Measurements from ENCODE around the gene EFNB1.

Gene EFNB1

DNA sequence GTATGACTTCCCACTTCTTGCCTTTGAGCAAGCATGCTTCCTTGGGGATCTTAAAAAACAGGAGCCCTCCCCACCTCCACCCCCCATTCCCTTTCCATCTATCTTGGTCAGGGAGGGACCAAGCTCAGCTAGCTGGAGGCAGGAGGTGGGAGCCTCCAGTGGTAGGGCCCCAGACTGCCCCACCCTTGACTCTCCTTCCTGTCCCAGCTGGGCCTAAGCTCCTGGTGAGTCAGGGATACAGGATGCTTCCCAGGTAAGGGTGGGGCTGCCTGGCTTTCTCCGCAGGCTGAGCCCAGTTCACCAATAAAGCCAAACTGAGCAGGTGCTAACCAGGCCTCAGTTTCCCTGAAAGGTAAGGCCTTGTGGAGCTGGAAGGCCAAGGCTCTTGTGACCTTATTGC is 15.2 kb downstream of the EFNB1 start:
- DNase-seq (ENCODE audit: low spot score) = no peak

- DNase-seq (ENCODE audit: low spot score) = no peak
Measured at GRCh38 chrX:68844581-68844980, 15.8 kb downstream of the EFNB1 start.

DNA sequence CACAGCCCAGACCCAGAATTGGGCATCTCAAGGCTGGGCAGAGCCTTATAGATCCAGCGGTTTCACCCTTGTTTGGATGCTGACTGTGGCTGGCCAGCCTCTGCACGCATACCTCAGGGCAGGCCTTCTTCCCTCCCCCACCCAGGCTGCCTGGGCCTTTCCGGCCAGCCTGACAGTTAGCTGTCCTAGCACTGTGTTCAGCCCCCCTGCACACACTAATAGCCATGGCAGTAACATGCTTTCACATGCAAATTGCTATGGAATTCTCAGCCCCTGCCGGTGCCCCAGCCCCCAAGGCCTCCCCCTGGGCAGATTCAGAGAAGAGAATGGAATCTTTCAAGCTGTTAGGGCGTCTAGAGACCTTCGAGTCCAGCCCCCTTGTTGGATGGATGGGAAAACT is 17.7 kb downstream of the EFNB1 start:
- DNase-seq (ENCODE audit: low spot score) = no peak

DNA sequence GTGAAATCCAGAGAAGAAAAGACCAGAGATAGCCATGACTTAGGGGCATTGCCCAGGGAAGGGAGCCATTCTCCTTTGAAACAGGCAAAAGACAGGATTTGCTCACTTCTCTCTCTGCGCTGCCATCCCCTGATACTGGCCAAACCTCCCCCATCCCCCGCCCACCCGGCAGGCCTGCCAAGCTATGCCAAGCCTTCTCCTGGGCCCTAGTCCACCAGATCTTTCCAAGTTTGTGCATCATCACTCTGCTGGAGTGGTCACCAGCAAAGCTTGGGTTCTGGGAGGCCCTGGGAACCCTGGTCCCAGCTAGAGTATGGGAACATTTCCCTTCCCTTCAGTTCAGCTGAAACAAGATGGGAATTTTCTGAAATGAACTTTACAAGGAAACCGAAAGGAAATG is 18.4 kb downstream of the EFNB1 start:
- DNase-seq (ENCODE audit: low spot score) = no peak

DNA sequence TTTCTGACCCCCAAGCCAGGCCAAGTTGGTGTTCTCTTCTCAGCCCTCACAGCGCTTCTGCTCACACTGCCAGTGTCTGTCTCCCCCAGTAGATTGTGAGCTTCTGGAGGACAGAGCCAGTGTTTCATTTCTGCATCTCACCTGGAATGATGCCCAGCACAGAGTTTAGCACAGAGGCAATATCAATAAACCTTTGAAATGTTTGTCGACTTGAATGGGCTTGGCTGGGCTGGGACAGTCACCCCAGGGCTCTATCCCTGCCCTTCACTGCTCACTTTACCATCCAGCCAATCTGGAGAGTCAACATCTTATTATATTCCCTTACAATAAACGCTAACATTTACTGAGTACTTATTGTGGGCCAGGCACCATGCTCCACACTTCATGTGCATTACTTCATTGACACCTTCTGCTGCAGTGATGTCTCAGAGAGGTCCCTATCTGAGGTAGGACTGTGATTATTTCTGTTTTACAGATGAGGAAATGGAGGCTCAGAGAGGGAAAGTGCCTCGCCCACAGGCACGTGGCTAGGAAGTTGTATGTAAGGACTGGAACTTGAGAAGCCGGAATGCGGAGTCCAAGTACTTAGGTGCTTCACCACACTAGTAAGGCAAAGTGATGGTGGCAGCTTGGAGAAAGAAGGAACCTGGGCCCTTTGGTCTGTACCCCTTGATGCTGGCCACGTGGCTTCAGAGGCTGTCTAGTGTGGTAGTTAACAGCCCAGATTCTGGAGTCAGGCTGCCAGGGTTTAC is 19.5 kb downstream of the EFNB1 start:
- no peak for DNase-seq (ENCODE audit: low spot score)

GRCh38 chrX:68851082-68851481 is 22.3 kb downstream of the EFNB1 start:
- DNase-seq (ENCODE audit: low spot score) = no peak

GRCh38 chrX:68852046-68852445 is 23.2 kb downstream of the EFNB1 start:
- DNase-seq (ENCODE audit: low spot score) = no peak

GRCh38 chrX:68853665-68854251 is 24.9 kb downstream of the EFNB1 start:
- no peak for DNase-seq (ENCODE audit: low spot score)

DNA sequence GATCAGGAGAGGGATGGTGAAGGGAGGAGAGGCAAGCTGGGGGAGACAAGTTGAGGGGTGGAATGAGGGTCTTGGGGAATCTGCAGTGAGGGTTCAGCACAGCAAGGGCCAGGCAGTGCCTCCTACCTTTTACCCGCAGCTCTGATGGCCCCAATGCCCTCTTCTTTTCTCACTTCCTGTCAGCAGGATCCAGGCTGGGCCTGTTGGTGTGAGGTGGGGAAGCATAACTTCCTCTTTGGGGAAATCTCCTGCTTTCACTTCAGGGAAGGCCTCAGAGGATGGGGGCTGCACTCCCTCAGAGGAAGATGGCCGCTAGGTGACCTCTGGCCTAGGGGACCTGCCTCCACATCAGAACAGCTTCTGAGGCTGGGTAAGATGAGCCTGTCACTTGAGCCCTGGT is 36.5 kb downstream of the EFNB1 start:
- no peak for DNase-seq (ENCODE audit: low spot score)

GRCh38 chrX:68865926-68866325 is 37.1 kb downstream of the EFNB1 start:
- DNase-seq (ENCODE audit: low spot score) = no peak

- no peak for DNase-seq (ENCODE audit: low spot score)
Measured at GRCh38 chrX:68867458-68868112, 38.8 kb downstream of the EFNB1 start.

- no peak for DNase-seq (ENCODE audit: low spot score)
Measured at GRCh38 chrX:68868316-68868715, 39.5 kb downstream of the EFNB1 start.

GRCh38 chrX:68868902-68869800 is 40.3 kb downstream of the EFNB1 start:
- DNase-seq (ENCODE audit: low spot score) = no peak

DNA sequence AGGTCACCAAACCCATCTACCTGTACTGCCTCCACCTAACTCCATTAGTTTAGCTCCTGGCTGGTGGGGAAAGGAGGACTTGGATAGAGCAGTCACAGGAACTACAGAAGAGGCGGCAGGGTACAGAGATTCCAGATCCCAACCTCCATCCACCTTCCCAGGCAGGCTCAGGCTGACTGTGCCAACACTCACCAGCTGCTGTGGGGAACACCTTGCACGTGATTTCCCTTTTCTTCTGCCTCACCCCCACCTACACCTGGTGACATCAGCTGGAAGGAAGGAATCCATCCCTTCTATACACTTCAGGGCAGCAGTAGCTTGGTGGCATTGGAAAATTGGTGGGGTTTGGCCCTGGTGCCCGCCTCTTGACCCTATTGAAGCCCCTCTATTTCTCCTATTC is 41.5 kb downstream of the EFNB1 start:
- no peak for DNase-seq (ENCODE audit: low spot score)

DNA sequence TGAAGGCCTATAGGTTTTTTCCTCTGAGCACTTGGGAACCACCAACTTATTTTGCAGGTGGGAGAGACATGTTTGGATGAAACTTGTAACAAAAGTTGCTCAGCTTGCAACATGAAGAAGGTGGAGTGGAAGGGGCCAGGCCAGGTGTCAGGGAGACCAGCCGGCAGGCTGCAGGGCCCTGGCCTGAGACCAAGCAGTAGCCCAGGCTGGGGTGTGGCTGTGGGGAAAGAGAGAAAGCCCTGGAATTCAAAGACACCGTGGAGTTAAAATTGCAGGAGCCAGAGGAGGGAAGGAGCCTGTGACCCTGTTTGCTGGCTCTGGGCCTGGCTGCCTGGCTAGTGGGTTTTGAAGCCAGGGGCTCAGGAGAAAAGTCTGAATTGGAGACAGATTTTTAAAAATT is 43.4 kb downstream of the EFNB1 start:
- DNase-seq (ENCODE audit: low spot score) = no peak

GRCh38 chrX:68874076-68874475 is 45.3 kb downstream of the EFNB1 start:
- no peak for DNase-seq (ENCODE audit: low spot score)

DNA sequence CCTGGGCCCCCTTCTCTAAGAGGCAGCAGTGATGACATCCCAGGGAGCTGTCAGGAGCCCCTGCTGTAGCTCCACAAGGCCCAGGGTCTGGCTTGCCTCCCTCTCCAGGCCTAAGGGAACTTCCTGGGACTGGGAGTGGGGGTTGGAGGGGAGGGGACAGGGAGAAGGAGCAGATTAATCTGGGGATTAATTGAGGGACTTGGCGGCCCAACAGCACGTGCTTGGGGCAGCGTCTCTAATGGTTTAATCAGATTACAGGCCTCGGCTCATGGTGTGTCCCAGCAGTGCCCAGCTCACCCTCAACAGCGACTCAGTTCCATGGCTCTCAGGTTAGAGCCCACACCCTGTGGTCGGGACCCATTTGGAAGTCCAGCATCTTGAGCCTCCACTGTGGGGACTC is 47.9 kb downstream of the EFNB1 start:
- no peak for DNase-seq (ENCODE audit: low spot score)

DNA sequence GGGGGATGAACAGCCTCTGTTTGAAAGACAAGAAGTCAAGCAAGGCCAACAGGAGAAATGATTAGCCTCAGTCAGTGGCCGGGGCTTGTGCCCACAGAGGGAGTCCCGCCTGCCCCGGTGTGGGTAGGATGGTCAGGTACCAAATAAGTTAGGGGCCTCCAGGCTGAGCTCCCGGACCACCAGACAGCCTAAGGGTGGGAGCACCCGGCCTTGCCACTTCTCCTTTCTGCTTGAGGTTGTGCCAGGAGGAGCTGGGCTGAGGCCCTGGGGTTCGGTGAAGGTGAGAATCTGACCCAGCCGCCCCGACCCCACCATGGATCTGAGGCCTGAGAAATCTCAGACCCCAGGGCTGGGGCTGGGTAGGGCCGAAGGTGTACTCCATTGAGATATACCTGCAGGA is 48.8 kb downstream of the EFNB1 start:
- DNase-seq (ENCODE audit: low spot score) = no peak

- DNase-seq (ENCODE audit: low spot score) = no peak
Measured at GRCh38 chrX:68878977-68879645, 50.3 kb downstream of the EFNB1 start.

DNA sequence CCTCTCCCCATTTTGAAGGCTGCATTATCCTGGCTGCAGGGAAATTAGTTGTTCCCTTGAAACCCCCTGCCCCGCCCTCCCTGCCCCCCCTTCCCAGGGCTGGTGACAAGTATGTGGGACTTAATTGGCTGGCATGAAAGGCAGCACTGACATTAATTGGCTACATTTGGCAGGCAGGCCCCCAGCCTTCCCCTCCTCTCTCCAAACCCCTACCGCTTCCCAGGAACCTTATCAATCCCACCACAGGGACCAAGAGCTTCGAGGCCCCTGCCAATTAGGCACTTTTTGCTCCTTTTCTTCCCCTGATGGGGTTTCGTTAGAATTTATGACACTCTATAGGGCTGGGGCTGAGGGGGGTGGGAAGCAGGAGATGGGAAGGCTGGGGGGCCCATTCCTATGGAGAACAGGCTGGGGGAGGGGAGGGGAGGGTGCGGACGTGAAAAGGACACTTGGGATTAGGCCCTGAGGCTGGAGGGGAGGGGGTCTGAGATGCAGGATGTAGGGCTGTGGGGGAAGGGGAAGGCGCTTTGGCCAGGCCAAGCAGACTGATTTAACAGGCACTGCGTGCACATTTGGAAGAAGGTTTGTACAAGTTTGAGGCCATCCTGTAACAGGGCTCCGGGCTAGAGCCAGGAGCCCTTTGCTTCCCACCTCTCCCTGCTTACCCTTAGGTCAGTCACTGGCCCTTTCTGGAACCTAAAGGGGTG is 52.2 kb downstream of the EFNB1 start:
- DNase-seq (ENCODE audit: low spot score) = no peak

DNA sequence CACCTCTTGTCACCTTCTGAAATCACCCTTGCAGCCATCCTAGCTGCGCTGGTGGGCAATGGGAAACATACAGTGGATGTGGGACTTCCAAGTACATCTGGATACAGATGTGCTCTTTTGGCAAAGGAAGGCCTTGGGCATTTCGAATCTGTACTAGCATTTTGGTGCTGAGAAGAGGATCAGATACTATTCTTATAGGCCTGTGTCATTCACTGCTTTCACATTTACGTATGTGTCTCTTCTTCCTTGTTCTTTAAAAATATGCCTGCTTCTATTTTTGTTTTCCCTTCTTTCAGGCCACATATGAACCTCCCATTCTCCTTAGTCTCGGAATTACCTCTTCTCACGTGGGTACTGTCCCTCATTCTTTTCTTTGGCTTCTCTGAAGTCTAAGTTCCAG is 53.1 kb downstream of the EFNB1 start:
- no peak for DNase-seq (ENCODE audit: low spot score)

All from germinal center (tissue), 1 donor.